AG20443 (cell line): ENCODE measurements around the gene CNBP.
"Not testable (repeated sequence)": the region's sequence is repeated elsewhere in the genome, so short reads cannot be mapped to it uniquely, and the experiment has no call there.

Experiments
- DNase-seq: peaks from one replicate; pipeline ENCODE4 v3.0.0; 2012; ENCODE audit warnings: low spot score, mixed read lengths

CNBP gene

GRCh38 chr3:129184784-129185542, 1.3 kb upstream of the CNBP start:
- not testable (repeated sequence) for DNase-seq

- peak; percentile 37 for DNase-seq
Measured at GRCh38 chr3:129184396-129184657, 631 bp upstream of the CNBP start.

GRCh38 chr3:129182390-129183185, 1.1 kb downstream of the CNBP start:
- DNase-seq, result peak; percentile 47

- DNase-seq, result no peak
Measured at GRCh38 chr3:129181819-129182218, 1.9 kb downstream of the CNBP start.

- DNase-seq, result no peak
Measured at GRCh38 chr3:129180461-129180860, 3.2 kb downstream of the CNBP start.

- no peak for DNase-seq
Measured at GRCh38 chr3:129176051-129176450, 7.6 kb downstream of the CNBP start.

- no peak for DNase-seq
Measured at GRCh38 chr3:129173725-129174124, 10.0 kb downstream of the CNBP start.

- DNase-seq, result no peak
Measured at GRCh38 chr3:129173206-129173605, 10.5 kb downstream of the CNBP start.

GRCh38 chr3:129166579-129167332, 16.9 kb downstream of the CNBP start:
- no peak for DNase-seq

GRCh38 chr3:129165594-129165993, 18.1 kb downstream of the CNBP start:
- not testable (repeated sequence) for DNase-seq

GRCh38 chr3:129164500-129164899, 19.2 kb downstream of the CNBP start:
- DNase-seq, result no peak

- no peak for DNase-seq
Measured at GRCh38 chr3:129162729-129163579, 20.7 kb downstream of the CNBP start.

- DNase-seq, result peak; percentile 22
Measured at GRCh38 chr3:129161860-129162271, 21.8 kb downstream of the CNBP start.

GRCh38 chr3:129160891-129161859, 22.5 kb downstream of the CNBP start, which contains the start of gene ISY1:
Gene ISY1, minus strand, starts transcription at chr3:129161063. Its CDS starts 88 bp downstream, at chr3:129160975.
- peak; percentile 97 for DNase-seq

GRCh38 chr3:129144786-129145185, 38.9 kb downstream of the CNBP start:
- no peak for DNase-seq

GRCh38 chr3:129141011-129141410, 42.7 kb downstream of the CNBP start:
- DNase-seq, result not testable (repeated sequence)

- no peak for DNase-seq
Measured at GRCh38 chr3:129139911-129140310, 43.8 kb downstream of the CNBP start.

- DNase-seq, result not testable (repeated sequence)
Measured at GRCh38 chr3:129136275-129136674, 47.4 kb downstream of the CNBP start.

GRCh38 chr3:129132097-129132866, 51.4 kb downstream of the CNBP start:
- no peak for DNase-seq
